AG04450 (cell line): ENCODE results near the gene ENGASE. TPM values are rescaled to one million over a fixed set of nuclear protein-coding genes. Genes with fewer than 3 reads are reported as not detected.

Experiments used
- CTCF ChIA-PET: fragments of 300-600, 350-600 bp; formaldehyde crosslinking; extraction: SDS; loops from one replicate; lab custom pipeline; 2022; ENCODE audit warnings: antibody characterized with exemption, inconsistent platforms; lab: Charles Lee
- POLR2A ChIA-PET: fragments of 350-600 bp; formaldehyde crosslinking; extraction: SDS; loops from one replicate; lab custom pipeline; 2021; ENCODE audit warnings: antibody characterized with exemption, inconsistent platforms; lab: Yijun Ruan, JAX
- DNase-seq: peaks from one replicate; pipeline ENCODE4 v3.0.0-alpha.2; 2011; ENCODE audit warnings: low read depth, low spot score
- H3K27ac ChIP-seq: one replicate; pipeline ENCODE4 v1.5.1; 2012; ENCODE audit warnings: low read depth, low read length, control low read depth
- H3K27me3 ChIP-seq: one replicate; pipeline ENCODE4 v1.6.0; 2012; ENCODE audit warnings: low read length; ENCODE audit not compliant: control insufficient read depth, insufficient read depth
- H3K4me3 ChIP-seq: 2 replicates; pipeline ENCODE4 v1.5.1; 2011; ENCODE audit warnings: mild to moderate bottlenecking, low read depth, low read length, control low read depth
- H3K9me3 ChIP-seq: 2 replicates; pipeline ENCODE4 v1.5.1; 2012; ENCODE audit warnings: low read length; ENCODE audit not compliant: control insufficient read depth, insufficient read depth
- CTCF ChIP-seq: IDR thresholded peaks from 2 replicates; pipeline ENCODE4 v1.5.1; 2011; ENCODE audit warnings: low read depth, low read length, control low read depth, inconsistent platforms
- polyA plus RNA-seq: library from polyadenylated mRNA; depleted of rRNA; stranded (reverse); fragments of >200 nt; gene quantifications from 2 replicates; pipeline ENCODE4 v1.2.3, GENCODE V29; 2011

Gene ENGASE
- polyA plus RNA-seq, 1 experiment: 5.9 TPM

- no peak overlapping the region for H3K4me3 ChIP-seq
- no peak overlapping the region for H3K27ac ChIP-seq
- no peak for DNase-seq
- ChIA-PET CTCF (interaction anchor here (0.9 kb wide), 1 partner anchor 287 kb away, joined by 3 read pairs; no protein-coding TSS in a partner anchor), POLR2A (no interaction called here)
- peaks cover 47% of the 10 kb centered on the region for H3K27me3 ChIP-seq
- no peaks in the 10 kb centered on the region for H3K9me3 ChIP-seq
- TF ChIP-seq CTCF: no peak
Measured at GRCh38 chr17:79104898-79105600, 30.4 kb downstream of the ENGASE start.

GRCh38 chr17:79105937-79106336 lies 31.3 kb downstream of the ENGASE start:
- H3K9me3 ChIP-seq: no peaks in the 10 kb centered on the region
- no peak for TF ChIP-seq CTCF
- peaks cover 39% of the 10 kb centered on the region for H3K27me3 ChIP-seq
- DNase-seq: no peak
- ChIA-PET POLR2A (interaction anchor here (0.6 kb wide), 1 partner anchor 1472 kb away, joined by 4 read pairs; no protein-coding TSS in a partner anchor), CTCF (no interaction called here)
- H3K4me3 ChIP-seq: no peak overlapping the region
- H3K27ac ChIP-seq: no peak overlapping the region

DNA sequence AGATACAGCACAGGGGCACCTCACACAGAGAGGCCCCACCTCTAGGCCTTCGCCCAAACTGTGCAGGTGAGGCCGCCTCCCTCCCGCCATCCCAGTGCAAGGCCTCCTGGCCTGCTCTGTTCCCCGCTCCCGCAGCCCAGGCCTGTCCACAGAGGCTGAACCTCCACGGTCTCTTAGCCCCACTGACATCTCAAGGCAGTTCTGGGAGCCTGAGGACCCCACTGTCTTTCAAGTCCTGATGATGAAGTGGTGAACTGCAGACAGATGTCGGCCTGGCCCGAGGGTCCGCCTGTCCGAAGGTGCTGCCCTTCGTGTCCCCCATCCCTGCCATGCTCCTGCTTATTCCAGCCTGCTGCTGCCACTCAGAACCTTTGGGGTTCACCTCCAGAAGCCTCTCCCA lies 32.3 kb downstream of the ENGASE start:
- Histone ChIP-seq H3K27me3 (peaks cover 30% of the 10 kb centered on the region), H3K4me3 (no peak overlapping the region), H3K27ac (no peak overlapping the region), H3K9me3 (no peaks in the 10 kb centered on the region)
- TF ChIP-seq CTCF: no peak
- CTCF ChIA-PET: no interaction called here
- POLR2A ChIA-PET: no interaction called here
- no peak for DNase-seq

- no peak overlapping the region for H3K27ac ChIP-seq
- H3K4me3 ChIP-seq: no peak overlapping the region
- peaks cover 27% of the 10 kb centered on the region for H3K27me3 ChIP-seq
- ChIA-PET POLR2A (no interaction called here), CTCF (no interaction called here)
- no peak for DNase-seq
- no peaks in the 10 kb centered on the region for H3K9me3 ChIP-seq
- TF ChIP-seq CTCF: no peak
Measured at GRCh38 chr17:79107499-79108231, 33.0 kb downstream of the ENGASE start.

DNA sequence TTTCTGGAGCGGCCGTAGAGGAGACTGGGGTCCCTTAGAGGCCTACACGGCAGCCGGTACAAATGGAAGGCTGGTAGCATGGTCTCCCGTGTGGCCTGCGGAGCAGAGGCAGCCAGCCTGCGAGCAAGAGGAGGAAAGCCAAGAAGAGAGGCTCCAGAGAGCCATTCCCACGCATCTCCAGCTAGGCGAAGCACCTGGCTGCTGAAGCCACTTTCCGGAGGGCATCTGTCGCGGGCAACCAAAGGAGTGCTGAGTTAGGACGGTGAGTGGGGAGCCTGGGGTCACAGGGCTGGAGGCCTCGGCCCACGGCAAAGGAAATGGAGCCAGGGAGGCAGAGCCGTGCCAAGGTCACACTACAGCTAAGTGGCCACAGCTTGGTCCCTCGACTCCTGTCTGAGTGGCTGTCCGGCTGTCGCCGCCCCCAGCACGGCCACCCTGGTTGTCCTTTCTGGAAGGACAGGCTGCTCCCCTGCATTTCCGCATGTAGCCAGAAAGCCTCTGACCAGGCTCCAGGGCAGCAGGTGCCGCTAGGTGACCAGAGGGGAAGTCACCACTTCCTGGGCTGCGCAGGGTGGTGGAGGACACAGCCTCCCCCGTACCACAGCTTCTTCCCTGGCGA lies 33.7 kb downstream of the ENGASE start:
- no peak for DNase-seq
- TF ChIP-seq CTCF: no peak
- Histone ChIP-seq H3K4me3 (no peak overlapping the region), H3K27me3 (peaks cover 22% of the 10 kb centered on the region), H3K27ac (no peak overlapping the region), H3K9me3 (no peaks in the 10 kb centered on the region)
- CTCF ChIA-PET: no interaction called here
- POLR2A ChIA-PET: no interaction called here
